ENCODE results near the gene ZNF638.
"Not testable (repeated sequence)": the region's sequence is repeated elsewhere in the genome, so short reads cannot be mapped to it uniquely, and the experiment has no call there.

ZNF638 gene

DNA sequence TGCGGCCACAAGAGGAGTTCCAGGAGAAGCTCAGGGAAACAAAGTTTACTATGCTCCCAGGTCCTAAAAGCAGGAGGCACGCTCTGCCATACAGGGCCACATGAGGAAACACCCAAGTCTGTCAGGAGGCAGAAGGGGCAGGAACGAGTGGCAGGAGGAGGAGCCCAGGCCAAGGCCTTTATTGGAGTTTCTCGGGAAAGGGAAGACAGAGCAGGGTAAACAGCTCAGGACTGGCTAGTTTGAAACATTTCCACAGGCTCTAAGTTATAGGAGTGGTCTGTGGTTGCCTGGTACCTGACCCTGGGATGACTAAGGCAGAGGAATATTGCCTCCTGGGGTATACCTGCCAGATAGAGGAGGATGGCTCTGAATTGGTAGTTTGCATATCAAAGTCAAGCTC is 3.7 kb upstream of the ZNF638 start:
- Histone ChIP-seq H4K12ac (ENCODE audit: low read depth, low read length) (no peak overlapping the region), H3K4me3 (ENCODE audit: low read depth, low read length) (no peak overlapping the region), H2BK120ac (ENCODE audit: insufficient read depth, low read length, poor library complexity) (no peak overlapping the region), H3K9me3 (ENCODE audit: insufficient read depth, low read depth, low read length) (no peaks in the 10 kb centered on the region), H4K8ac (ENCODE audit: low read depth, low read length) (no peak overlapping the region), H3K79me1 (ENCODE audit: low read length) (peaks cover 8% of the 10 kb centered on the region), H3K23ac (ENCODE audit: low read length) (no peak overlapping the region), H3K4me2 (ENCODE audit: low read length) (no peak overlapping the region), H4K91ac (ENCODE audit: low read depth, low read length) (no peak overlapping the region), H2BK5ac (ENCODE audit: low read depth, low read length, poor library complexity) (no peak overlapping the region), H3K27ac (ENCODE audit: low read depth, low read length) (no peak overlapping the region), H3K36me3 (ENCODE audit: control insufficient read depth in 1 of 2, insufficient read depth in 2 of 2, low read length in 2 of 2) (no peaks in the 10 kb centered on the region), H3K18ac (ENCODE audit: low read length) (no peak overlapping the region), H2AFZ (ENCODE audit: insufficient read depth, low read length, poor library complexity) (no peak overlapping the region), H3K27me3 (ENCODE audit: insufficient read depth, low read length) (no peaks in the 10 kb centered on the region), H2AK5ac (ENCODE audit: low read length) (no peak overlapping the region), H3K9ac (ENCODE audit: low read length) (no peak overlapping the region), H3K4ac (ENCODE audit: low read depth, low read length) (no peak overlapping the region), H3K79me2 (ENCODE audit: control insufficient read depth, insufficient read depth, low read length, poor library complexity) (peaks cover 7% of the 10 kb centered on the region), H2BK12ac (ENCODE audit: low read length) (no peak overlapping the region), H3K14ac (ENCODE audit: low read length) (no peak overlapping the region), H3K4me1 (ENCODE audit: control insufficient read depth in 1 of 2, insufficient read depth in 2 of 2, low read length in 2 of 2) (no peaks in the 10 kb centered on the region)
- WGBS (ENCODE audit: extremely low coverage, insufficient coverage, insufficient read length): no CpG with 5 or more reads among the region's 4 CpGs
- DNase-seq: no peak

DNA sequence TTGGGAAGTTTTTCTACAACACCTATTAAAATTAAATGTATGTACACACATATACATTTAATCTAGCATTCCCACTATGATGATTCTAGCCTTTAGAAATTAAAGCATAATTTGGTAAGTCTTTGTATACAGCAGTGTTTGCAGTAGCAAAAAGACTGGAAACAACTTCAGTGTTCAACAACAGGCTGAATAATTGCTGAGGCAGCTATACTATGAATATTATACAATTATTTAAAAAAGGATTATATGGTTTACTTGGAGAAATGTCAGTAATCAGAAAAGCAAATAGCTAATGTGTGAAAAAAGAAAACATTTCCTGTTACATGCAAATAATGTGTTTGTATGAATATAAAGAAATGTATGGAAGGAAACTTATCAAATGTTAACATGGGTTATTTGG is 1.4 kb upstream of the ZNF638 start:
- Histone ChIP-seq H2AK5ac (ENCODE audit: low read length) (no peak overlapping the region), H4K12ac (ENCODE audit: low read depth, low read length) (no peak overlapping the region), H3K27me3 (ENCODE audit: insufficient read depth, low read length) (no peaks in the 10 kb centered on the region), H2BK12ac (ENCODE audit: low read length) (no peak overlapping the region), H3K14ac (ENCODE audit: low read length) (no peak overlapping the region), H3K79me1 (ENCODE audit: low read length) (peaks cover 8% of the 10 kb centered on the region), H2AFZ (ENCODE audit: insufficient read depth, low read length, poor library complexity) (no peak overlapping the region), H3K36me3 (ENCODE audit: control insufficient read depth in 1 of 2, insufficient read depth in 2 of 2, low read length in 2 of 2) (peaks cover 0 to 3% of the 10 kb centered on the region in 2 experiments), H2BK5ac (ENCODE audit: low read depth, low read length, poor library complexity) (no peak overlapping the region), H4K91ac (ENCODE audit: low read depth, low read length) (no peak overlapping the region), H3K4me3 (ENCODE audit: low read depth, low read length) (no peak overlapping the region), H3K4me2 (ENCODE audit: low read length) (no peak overlapping the region), H2BK120ac (ENCODE audit: insufficient read depth, low read length, poor library complexity) (no peak overlapping the region), H3K4me1 (ENCODE audit: control insufficient read depth in 1 of 2, insufficient read depth in 2 of 2, low read length in 2 of 2) (no peaks in the 10 kb centered on the region), H3K27ac (ENCODE audit: low read depth, low read length) (no peak overlapping the region), H3K9me3 (ENCODE audit: insufficient read depth, low read depth, low read length) (no peaks in the 10 kb centered on the region), H3K23ac (ENCODE audit: low read length) (no peak overlapping the region), H3K9ac (ENCODE audit: low read length) (no peak overlapping the region), H4K8ac (ENCODE audit: low read depth, low read length) (no peak overlapping the region), H3K4ac (ENCODE audit: low read depth, low read length) (no peak overlapping the region), H3K18ac (ENCODE audit: low read length) (no peak overlapping the region), H3K79me2 (ENCODE audit: control insufficient read depth, insufficient read depth, low read length, poor library complexity) (peaks cover 8% of the 10 kb centered on the region)
- no peak for DNase-seq

DNA sequence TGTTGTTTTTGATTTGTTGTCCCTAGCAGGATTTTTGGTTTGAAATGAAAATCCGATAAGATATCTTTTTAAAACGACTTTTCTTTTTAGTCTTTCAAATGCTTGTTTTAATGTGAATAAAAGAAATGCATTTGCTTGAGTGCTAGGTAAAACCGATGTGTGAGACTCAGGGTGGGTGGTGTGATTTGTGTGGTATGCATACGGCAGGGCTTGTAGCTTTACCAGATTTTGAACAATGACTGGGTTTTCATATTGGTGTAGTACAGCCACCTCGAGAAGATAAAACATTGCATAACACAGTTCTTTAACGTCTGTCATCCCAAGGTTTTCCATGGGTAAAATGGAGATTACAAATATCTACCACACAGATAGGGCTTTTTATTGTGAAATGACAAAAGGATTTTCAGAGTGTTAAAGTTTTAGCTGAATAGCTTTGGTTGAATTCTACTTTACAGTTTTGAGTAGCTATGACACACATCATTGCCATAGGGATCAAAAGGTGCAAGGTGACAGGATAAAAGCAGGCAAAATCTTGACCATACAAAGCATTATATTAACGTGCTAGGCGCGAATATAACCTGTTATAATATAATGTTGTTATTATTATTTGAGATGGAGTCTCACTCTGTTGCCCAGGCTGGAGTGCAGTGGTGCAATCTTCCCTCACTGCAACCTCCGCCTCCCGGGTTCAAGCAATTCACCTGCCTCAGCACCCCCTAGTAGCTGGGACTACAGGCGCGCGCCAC is 824 bp upstream of the ZNF638 start:
- Histone ChIP-seq H3K36me3 (ENCODE audit: control insufficient read depth in 1 of 2, insufficient read depth in 2 of 2, low read length in 2 of 2) (peaks cover 0 to 3% of the 10 kb centered on the region in 2 experiments), H3K9ac (ENCODE audit: low read length) (no peak overlapping the region), H4K8ac (ENCODE audit: low read depth, low read length) (peak overlapping the region; percentile 84), H3K79me2 (ENCODE audit: control insufficient read depth, insufficient read depth, low read length, poor library complexity) (peaks cover 8% of the 10 kb centered on the region), H2BK120ac (ENCODE audit: insufficient read depth, low read length, poor library complexity) (no peak overlapping the region), H2BK5ac (ENCODE audit: low read depth, low read length, poor library complexity) (no peak overlapping the region), H2BK12ac (ENCODE audit: low read length) (no peak overlapping the region), H2AFZ (ENCODE audit: insufficient read depth, low read length, poor library complexity) (no peak overlapping the region), H4K91ac (ENCODE audit: low read depth, low read length) (no peak overlapping the region), H3K4me1 (ENCODE audit: control insufficient read depth in 1 of 2, insufficient read depth in 2 of 2, low read length in 2 of 2) (no peaks in the 10 kb centered on the region), H3K4me3 (ENCODE audit: low read depth, low read length) (no peak overlapping the region), H3K9me3 (ENCODE audit: insufficient read depth, low read depth, low read length) (no peaks in the 10 kb centered on the region), H2AK5ac (ENCODE audit: low read length) (no peak overlapping the region), H3K14ac (ENCODE audit: low read length) (no peak overlapping the region), H3K18ac (ENCODE audit: low read length) (no peak overlapping the region), H3K79me1 (ENCODE audit: low read length) (peaks cover 8% of the 10 kb centered on the region), H3K27me3 (ENCODE audit: insufficient read depth, low read length) (no peaks in the 10 kb centered on the region), H3K27ac (ENCODE audit: low read depth, low read length) (no peak overlapping the region), H4K12ac (ENCODE audit: low read depth, low read length) (no peak overlapping the region), H3K4me2 (ENCODE audit: low read length) (no peak overlapping the region), H3K4ac (ENCODE audit: low read depth, low read length) (no peak overlapping the region), H3K23ac (ENCODE audit: low read length) (no peak overlapping the region)
- DNase-seq: peak in 1 of 2 donors; percentile 23
- WGBS (ENCODE audit: extremely low coverage, insufficient coverage, insufficient read length): no CpG with 5 or more reads among the region's 14 CpGs

DNA sequence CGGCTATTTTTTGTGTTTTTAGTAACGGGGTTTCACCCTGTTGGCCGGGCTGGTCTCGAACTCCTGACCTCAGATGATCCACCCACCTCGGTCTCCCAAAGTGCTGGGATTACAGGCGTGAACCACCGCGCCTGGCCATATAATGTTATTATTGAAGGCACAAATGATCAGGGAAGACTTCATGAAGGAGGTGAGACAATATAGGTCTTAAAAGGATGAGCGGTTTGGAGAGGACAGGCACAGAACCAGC is 326 bp upstream of the ZNF638 start:
- not testable (repeated sequence) for H3K18ac ChIP-seq (ENCODE audit: low read length); H3K23ac ChIP-seq (ENCODE audit: low read length); H2BK12ac ChIP-seq (ENCODE audit: low read length); H4K12ac ChIP-seq (ENCODE audit: low read depth, low read length); H3K4me1 ChIP-seq (ENCODE audit: control insufficient read depth in 1 of 2, insufficient read depth in 2 of 2, low read length in 2 of 2); H4K91ac ChIP-seq (ENCODE audit: low read depth, low read length); H3K14ac ChIP-seq (ENCODE audit: low read length); H3K4me3 ChIP-seq (ENCODE audit: low read depth, low read length); H3K4ac ChIP-seq (ENCODE audit: low read depth, low read length); H3K36me3 ChIP-seq (ENCODE audit: control insufficient read depth in 1 of 2, insufficient read depth in 2 of 2, low read length in 2 of 2); H2AFZ ChIP-seq (ENCODE audit: insufficient read depth, low read length, poor library complexity); H3K79me1 ChIP-seq (ENCODE audit: low read length); H2BK5ac ChIP-seq (ENCODE audit: low read depth, low read length, poor library complexity); H2BK120ac ChIP-seq (ENCODE audit: insufficient read depth, low read length, poor library complexity); H2AK5ac ChIP-seq (ENCODE audit: low read length); H3K27me3 ChIP-seq (ENCODE audit: insufficient read depth, low read length); DNase-seq; H3K9me3 ChIP-seq (ENCODE audit: insufficient read depth, low read depth, low read length); H3K27ac ChIP-seq (ENCODE audit: low read depth, low read length); H3K79me2 ChIP-seq (ENCODE audit: control insufficient read depth, insufficient read depth, low read length, poor library complexity); H3K9ac ChIP-seq (ENCODE audit: low read length)
- no CpG with 5 or more reads among the region's 9 CpGs for WGBS (ENCODE audit: extremely low coverage, insufficient coverage, insufficient read length)
- Histone ChIP-seq H4K8ac (ENCODE audit: low read depth, low read length) (peak overlapping the region; percentile 84), H3K4me2 (ENCODE audit: low read length) (peak overlapping the region; percentile 14)
